Esophagus muscularis mucosa (tissue), 4 donors: ENCODE data around the gene ANKRD40CL. TPM values are rescaled to one million over a fixed set of nuclear protein-coding genes. Genes with fewer than 3 reads are reported as not detected.
A peak's percentile ranks its signal among the peaks of the same experiment; 100 is the strongest.

Source experiments
- DNase-seq: peaks from one replicate; pipeline ENCODE4 v3.0.0-alpha.2; 2017; ENCODE audit errors: extremely low spot score
- H3K27ac ChIP-seq, 4 donors: fragments of 200-600 bp; sonication (generic); replicated peaks in 1 of 4; 1 replicate in 3 of 4; 2 replicates in 1 of 4; pipeline ENCODE4 v1.5.1; 2016 to 2019; ENCODE audit warnings: mild to moderate bottlenecking in 1 of 4
- H3K27me3 ChIP-seq, 4 donors: fragments of 200-600 bp; sonication (generic); one replicate each; pipeline versions ENCODE4 v1.5.1 to v1.6.0; 2016 to 2019
- H3K36me3 ChIP-seq, 4 donors: fragments of 200-600 bp; sonication (generic); one replicate each; pipeline ENCODE4 v1.5.1; 2016 to 2019
- H3K4me1 ChIP-seq, 4 donors: fragments of 200-600 bp; sonication (generic); one replicate each; pipeline ENCODE4 v1.5.1; 2016 to 2019
- H3K4me3 ChIP-seq, 4 donors: fragments of 200-600 bp; sonication (generic); 1 replicate in 2 of 4; 2 replicates in 2 of 4; pipeline ENCODE4 v1.5.1; 2016 to 2019; ENCODE audit warnings: mild to moderate bottlenecking in 4 of 4, moderate library complexity in 1 of 4
- H3K9me3 ChIP-seq, 4 donors: fragments of 200-600 bp; sonication (generic); 1 replicate in 3 of 4; 2 replicates in 1 of 4; pipeline ENCODE4 v1.5.1; 2016 to 2019
- EP300 ChIP-seq: sonication (generic); formaldehyde crosslinking; IDR thresholded peaks from one replicate; pipeline ENCODE4 v1.6.1; 2017; ENCODE audit warnings: antibody characterized with exemption
- POLR2A ChIP-seq: fragments of 450-650 bp; IDR thresholded peaks from one replicate; pipeline ENCODE4 v1.6.1; 2017; ENCODE audit warnings: antibody characterized with exemption, moderate library complexity, mild to moderate bottlenecking, low read depth
- POLR2AphosphoS5 ChIP-seq, 2 donors: sonication (generic); formaldehyde crosslinking; IDR thresholded peaks; one replicate each; pipeline ENCODE4 v1.6.1; 2017; ENCODE audit warnings: antibody characterized with exemption in 2 of 2
- WGBS: methylation state at CpG from one replicate; pipeline ENCODE4 v1.1.5; 2018; 5-methylcytosine and 5-hydroxymethylcytosine counted together
- intact Hi-C: fragments of 100-400 bp; cut with DNase I; formaldehyde crosslinking; loops from one replicate; pipeline ENCODE4 v1.15.1; 2023
- total RNA-seq, 4 donors: library from RNA; depleted of rRNA; stranded (reverse); fragments of >200 nt; gene quantifications; one replicate each; pipeline versions ENCODE4 v1.1.0 to v1.2.1, GENCODE V29; 2016
- TF ChIP-seq, protein P1 (sequence below), 3 experiments: fragments of 200-600 bp in 2 of 3; fragments of 450-650 bp in 1 of 3; sonication (generic) in 2 of 3; IDR thresholded peaks; one replicate each; pipeline ENCODE4 v1.5.1; 2017 to 2019; ENCODE audit warnings: antibody characterized with exemption in 3 of 3, mild to moderate bottlenecking in 2 of 3, moderate library complexity in 1 of 3

The ANKRD40CL gene
- total RNA-seq, 4 donors from 2014 or later, result 0.11 TPM; not detected in 3

DNA sequence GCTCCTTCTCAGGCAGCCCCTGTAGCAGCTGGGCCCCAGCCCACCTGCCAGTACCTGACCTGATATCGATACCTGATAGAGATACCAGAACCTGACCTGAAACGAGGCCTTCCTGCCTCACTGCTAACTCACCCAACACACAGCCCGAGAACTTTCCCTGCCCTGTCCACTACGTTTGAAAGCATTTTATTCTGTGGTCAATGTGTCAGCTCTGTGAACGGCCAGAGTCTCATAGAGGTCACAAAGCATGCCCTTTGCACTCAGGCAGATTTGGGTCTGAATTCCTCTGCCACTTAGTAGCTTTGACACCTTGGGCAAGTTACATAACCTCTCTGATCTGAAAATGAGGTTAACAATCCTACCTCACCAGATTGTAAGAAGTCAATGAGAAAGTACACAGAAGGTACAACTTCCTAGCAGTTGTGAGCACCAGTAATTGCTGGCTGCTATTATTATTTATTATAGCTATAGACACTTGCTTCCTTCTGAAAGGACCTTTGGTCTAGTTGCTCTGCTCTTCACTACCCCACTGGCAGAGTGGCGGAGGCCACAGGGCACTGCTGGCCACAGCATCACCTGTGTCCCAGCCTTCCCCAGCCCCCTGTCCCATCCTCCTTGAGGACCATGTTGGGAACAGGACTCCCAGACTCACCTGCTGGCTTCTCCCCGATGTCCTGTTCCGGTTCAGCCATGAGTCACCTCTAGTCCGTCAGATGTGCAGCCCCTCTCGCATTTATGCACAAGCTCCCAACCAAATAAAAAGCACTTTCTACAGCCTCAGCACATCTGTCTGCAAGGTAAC lies 895 bp downstream of the ANKRD40CL start:
- Histone ChIP-seq H3K4me1 (peaks cover 22 to 38% (median 34%) of the 10 kb centered on the region in 4 donors), H3K9me3 (no peaks in the 10 kb centered on the region), H3K36me3 (no peaks in the 10 kb centered on the region), H3K4me3 (no peak overlapping the region), H3K27me3 (no peaks in the 10 kb centered on the region), H3K27ac (peak overlapping the region in 1 of 4 donors; percentile 4)
- DNase-seq, result peak; percentile 47
- intact Hi-C loops, result no loop called here
- TF ChIP-seq, protein P1, sequence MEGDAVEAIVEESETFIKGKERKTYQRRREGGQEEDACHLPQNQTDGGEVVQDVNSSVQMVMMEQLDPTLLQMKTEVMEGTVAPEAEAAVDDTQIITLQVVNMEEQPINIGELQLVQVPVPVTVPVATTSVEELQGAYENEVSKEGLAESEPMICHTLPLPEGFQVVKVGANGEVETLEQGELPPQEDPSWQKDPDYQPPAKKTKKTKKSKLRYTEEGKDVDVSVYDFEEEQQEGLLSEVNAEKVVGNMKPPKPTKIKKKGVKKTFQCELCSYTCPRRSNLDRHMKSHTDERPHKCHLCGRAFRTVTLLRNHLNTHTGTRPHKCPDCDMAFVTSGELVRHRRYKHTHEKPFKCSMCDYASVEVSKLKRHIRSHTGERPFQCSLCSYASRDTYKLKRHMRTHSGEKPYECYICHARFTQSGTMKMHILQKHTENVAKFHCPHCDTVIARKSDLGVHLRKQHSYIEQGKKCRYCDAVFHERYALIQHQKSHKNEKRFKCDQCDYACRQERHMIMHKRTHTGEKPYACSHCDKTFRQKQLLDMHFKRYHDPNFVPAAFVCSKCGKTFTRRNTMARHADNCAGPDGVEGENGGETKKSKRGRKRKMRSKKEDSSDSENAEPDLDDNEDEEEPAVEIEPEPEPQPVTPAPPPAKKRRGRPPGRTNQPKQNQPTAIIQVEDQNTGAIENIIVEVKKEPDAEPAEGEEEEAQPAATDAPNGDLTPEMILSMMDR (IDR thresholded peaks at IDR 0.05), result no peak
- TF ChIP-seq POLR2A (no peak), POLR2AphosphoS5 (IDR thresholded peaks at IDR 0.05) (no peak), EP300 (no peak)
- WGBS, result 89% methylated on average over 10 of the region's 10 CpGs

DNA sequence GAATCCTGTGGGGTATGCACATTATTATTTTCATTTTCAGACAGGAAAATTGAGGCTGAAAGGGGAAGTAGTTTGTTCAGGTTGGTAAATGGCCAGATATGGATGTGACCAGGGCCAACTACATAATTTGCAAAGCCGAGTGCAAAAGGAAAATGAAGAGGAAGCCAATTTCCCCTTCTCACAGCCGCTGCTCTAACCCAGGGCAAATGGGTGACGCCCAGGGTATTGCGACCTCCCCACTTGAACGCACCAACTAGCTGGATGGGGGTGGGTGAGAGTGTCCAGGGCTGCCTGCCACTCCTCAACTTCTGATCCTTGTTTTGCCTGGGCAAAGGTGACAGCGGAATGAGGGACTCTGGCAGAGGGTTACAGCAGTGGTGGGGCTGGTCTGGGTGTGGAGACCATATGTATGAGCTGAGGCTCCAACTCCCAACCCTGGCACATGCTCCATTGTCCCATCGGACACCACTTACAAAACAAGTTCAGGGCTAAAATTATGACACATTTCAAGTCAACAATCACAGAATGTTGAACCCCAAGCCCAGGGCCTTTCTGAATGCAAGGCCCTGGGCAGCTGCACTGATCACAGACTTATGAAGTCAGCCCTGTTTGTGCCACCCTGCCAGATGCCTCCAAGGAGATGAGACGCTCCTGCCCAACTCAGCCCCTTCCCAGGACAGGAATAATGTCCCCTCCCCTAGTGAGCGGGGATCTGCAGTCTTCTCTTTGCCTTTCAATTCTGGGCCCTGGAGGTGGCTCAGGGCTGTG lies 1.7 kb downstream of the ANKRD40CL start:
- H3K4me3 ChIP-seq, result no peak overlapping the region
- TF ChIP-seq POLR2AphosphoS5 (IDR thresholded peaks at IDR 0.05), result no peak
- 53% methylated on average over 8 of the region's 9 CpGs for WGBS
- peak overlapping the region in 2 of 4 donors; percentile 4 to 8 for H3K27ac ChIP-seq
- H3K27me3 ChIP-seq, result no peaks in the 10 kb centered on the region
- intact Hi-C loops, result no loop called here
- H3K36me3 ChIP-seq, result no peaks in the 10 kb centered on the region
- peaks cover 22 to 38% (median 34%) of the 10 kb centered on the region in 4 donors for H3K4me1 ChIP-seq
- peak; percentile 91 for DNase-seq
- H3K9me3 ChIP-seq, result no peaks in the 10 kb centered on the region

DNA sequence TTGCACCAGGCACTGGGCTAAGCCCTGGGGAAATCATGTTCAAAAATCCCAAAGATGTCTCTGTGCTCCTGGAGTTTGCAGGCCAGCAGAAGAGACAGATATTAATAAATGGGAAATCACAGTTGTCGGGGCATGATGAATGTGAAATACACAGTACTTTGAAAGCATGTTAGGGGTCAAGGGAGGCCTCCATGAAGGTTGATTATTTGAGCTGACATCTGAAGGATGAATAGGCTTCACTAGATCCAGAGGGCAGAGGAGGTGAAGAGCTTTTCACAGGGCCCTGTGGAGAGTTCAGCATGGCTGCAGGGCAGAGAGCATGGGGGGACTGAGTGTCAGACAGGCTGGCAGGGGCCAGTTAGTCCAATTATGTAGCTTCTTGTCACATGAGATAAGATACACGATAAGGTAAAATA lies 2.6 kb downstream of the ANKRD40CL start:
- Histone ChIP-seq H3K27me3 (no peaks in the 10 kb centered on the region), H3K27ac (peak overlapping the region; percentile 7 to 42 (median 10)), H3K4me3 (no peak overlapping the region), H3K36me3 (no peaks in the 10 kb centered on the region), H3K9me3 (no peaks in the 10 kb centered on the region), H3K4me1 (peaks cover 22 to 38% (median 34%) of the 10 kb centered on the region in 4 donors)
- 49% methylated on average over 2 of the region's 2 CpGs for WGBS
- TF ChIP-seq POLR2A, result no peak
- TF ChIP-seq POLR2AphosphoS5 (IDR thresholded peaks at IDR 0.05), result no peak
- no peak for TF ChIP-seq EP300
- TF ChIP-seq, protein P1 (IDR thresholded peaks at IDR 0.05), result no peak
- intact Hi-C loops, result no loop called here
- peak; percentile 89 for DNase-seq

DNA sequence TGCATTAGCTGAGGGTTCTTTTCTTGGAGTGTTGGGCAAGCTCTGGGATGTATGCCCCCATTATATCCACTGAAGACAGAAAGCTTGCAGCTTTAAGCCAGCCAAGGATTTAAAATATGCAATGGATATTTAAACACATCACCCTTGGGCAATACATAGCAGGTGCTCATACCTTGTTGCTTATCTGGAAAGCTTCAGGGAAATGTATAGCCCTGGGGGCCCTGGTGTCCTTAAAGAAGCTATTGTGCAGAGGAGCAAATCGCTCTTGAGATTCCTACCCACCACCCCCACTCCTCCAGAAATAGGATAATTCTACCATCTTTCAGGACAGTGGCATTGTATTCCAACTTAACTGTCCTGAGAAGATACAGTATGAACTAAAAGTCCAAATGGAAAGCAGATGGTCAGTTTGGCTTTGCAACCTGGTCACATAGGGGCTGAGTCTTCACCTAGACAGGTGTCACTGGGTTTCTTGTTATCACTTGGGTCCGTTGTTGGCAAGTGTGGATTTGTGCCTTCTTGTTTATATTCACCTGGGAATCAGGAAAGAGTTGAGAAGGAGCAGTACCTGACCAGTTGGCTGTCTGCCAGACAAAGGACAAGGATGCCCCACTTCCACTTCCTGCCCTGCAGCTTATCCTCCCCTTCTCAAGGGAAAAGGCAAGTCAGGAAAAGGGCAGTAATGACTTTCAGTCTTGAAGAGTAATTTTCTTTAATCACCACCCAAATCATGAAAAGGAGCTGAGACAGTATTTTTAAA lies 3.4 kb downstream of the ANKRD40CL start:
- no peak for TF ChIP-seq POLR2AphosphoS5 (IDR thresholded peaks at IDR 0.05)
- no peak for TF ChIP-seq EP300
- TF ChIP-seq POLR2A, result no peak
- TF ChIP-seq, protein P1 (IDR thresholded peaks at IDR 0.05), result no peak
- Histone ChIP-seq H3K27me3 (no peaks in the 10 kb centered on the region), H3K27ac (peak overlapping the region in 3 of 4 donors; percentile 8 to 35 (median 21)), H3K36me3 (no peaks in the 10 kb centered on the region), H3K9me3 (no peaks in the 10 kb centered on the region), H3K4me1 (peaks cover 22 to 38% (median 34%) of the 10 kb centered on the region in 4 donors), H3K4me3 (peak overlapping the region in 2 of 4 donors; percentile 41 to 47)
- DNase-seq, result peak; percentile 34
- 68% methylated on average over 2 of the region's 2 CpGs for WGBS
- intact Hi-C loops, result no loop called here
